T1000 (cell line): ENCODE measurements around the gene HIRIP3.
A peak's percentile ranks its signal among the peaks of the same experiment; 100 is the strongest.
"Not testable (repeated sequence)": the region's sequence is repeated elsewhere in the genome, so short reads cannot be mapped to it uniquely, and the experiment has no call there.

Experiments used
- DNase-seq: peaks from one replicate; lab custom pipeline; 2025; ENCODE audit warnings: mixed read lengths; lab: John Stamatoyannopoulos, UW

HIRIP3 gene

GRCh38 chr16:29959821-29960220, 35.6 kb downstream of the HIRIP3 start:
- DNase-seq = not testable (repeated sequence)

GRCh38 chr16:29959293-29959692, 36.1 kb downstream of the HIRIP3 start:
- DNase-seq = no peak

GRCh38 chr16:29958756-29959155, 36.7 kb downstream of the HIRIP3 start:
- DNase-seq = no peak

GRCh38 chr16:29951625-29952365, 43.6 kb downstream of the HIRIP3 start:
- DNase-seq = no peak

GRCh38 chr16:29950806-29951461, 44.5 kb downstream of the HIRIP3 start:
- DNase-seq = no peak

- no peak for DNase-seq
Measured at GRCh38 chr16:29947897-29948296, 47.5 kb downstream of the HIRIP3 start.

- peak; percentile 86 for DNase-seq
Measured at GRCh38 chr16:29943846-29944799, 51.3 kb downstream of the HIRIP3 start.
